Fibroblast of gingiva (primary cell): Measurements from ENCODE around the gene KPNA2.
"Not testable (repeated sequence)": the region's sequence is repeated elsewhere in the genome, so short reads cannot be mapped to it uniquely, and the experiment has no call there.

Experiments used
- DNase-seq: peaks from one replicate; pipeline ENCODE4 v3.0.0-alpha.2; 2011; ENCODE audit warnings: low read depth

The KPNA2 gene

GRCh38 chr17:68035523-68036303, at the start of gene KPNA2:
TSS of gene KPNA2 (plus strand) at chr17:68035735. CDS start at chr17:68037133, 1,398 bp downstream.
- DNase-seq: peak; percentile 98

GRCh38 chr17:67990909-67991308, 44.6 kb upstream of the KPNA2 start:
- no peak for DNase-seq

- DNase-seq: no peak
These were observed 42.9 kb upstream of the KPNA2 start for GRCh38 chr17:67992548-67993152.

GRCh38 chr17:67993153-67993997, 42.2 kb upstream of the KPNA2 start:
- DNase-seq: peak; percentile 86

GRCh38 chr17:67993998-67994361, 41.6 kb upstream of the KPNA2 start:
- DNase-seq: no peak

GRCh38 chr17:67994817-67995569, 40.5 kb upstream of the KPNA2 start:
- DNase-seq: peak; percentile 84

- DNase-seq: no peak
These were observed 39.8 kb upstream of the KPNA2 start for GRCh38 chr17:67995570-67996263.

- DNase-seq: peak; percentile 36
These were observed 39.0 kb upstream of the KPNA2 start, which contains the start of gene C17orf58 for GRCh38 chr17:67996301-67997171. TSS of gene C17orf58 (minus strand) at chr17:67996469. CDS start at chr17:67996198, 271 bp downstream.

- DNase-seq: no peak
These were observed 37.1 kb upstream of the KPNA2 start for GRCh38 chr17:67998466-67998865.

- no peak for DNase-seq
These were observed 36.1 kb upstream of the KPNA2 start for GRCh38 chr17:67999291-67999911.

GRCh38 chr17:68004201-68004600, 31.3 kb upstream of the KPNA2 start:
- DNase-seq: no peak

GRCh38 chr17:68006797-68007196, 28.7 kb upstream of the KPNA2 start:
- no peak for DNase-seq

- no peak for DNase-seq
These were observed 24.3 kb upstream of the KPNA2 start for GRCh38 chr17:68011199-68011665.

GRCh38 chr17:68013385-68013784, 22.1 kb upstream of the KPNA2 start:
- DNase-seq: no peak

GRCh38 chr17:68015081-68015723, 20.3 kb upstream of the KPNA2 start:
- DNase-seq: no peak

- DNase-seq: no peak
These were observed 18.7 kb upstream of the KPNA2 start for GRCh38 chr17:68016838-68017237.

- not testable (repeated sequence) for DNase-seq
These were observed 17.0 kb upstream of the KPNA2 start for GRCh38 chr17:68018493-68018892.

GRCh38 chr17:68019336-68019674, 16.2 kb upstream of the KPNA2 start:
- DNase-seq: no peak

- peak; percentile 94 for DNase-seq
These were observed 15.7 kb upstream of the KPNA2 start for GRCh38 chr17:68019675-68020408.
